ENCODE measurements around the gene SPTBN1.

SPTBN1 gene

GRCh38 chr2:54496920-54497319 lies 40.8 kb downstream of the SPTBN1 start:
- no peak overlapping the region for H3K27ac ChIP-seq
- TF ChIP-seq, protein P1, sequence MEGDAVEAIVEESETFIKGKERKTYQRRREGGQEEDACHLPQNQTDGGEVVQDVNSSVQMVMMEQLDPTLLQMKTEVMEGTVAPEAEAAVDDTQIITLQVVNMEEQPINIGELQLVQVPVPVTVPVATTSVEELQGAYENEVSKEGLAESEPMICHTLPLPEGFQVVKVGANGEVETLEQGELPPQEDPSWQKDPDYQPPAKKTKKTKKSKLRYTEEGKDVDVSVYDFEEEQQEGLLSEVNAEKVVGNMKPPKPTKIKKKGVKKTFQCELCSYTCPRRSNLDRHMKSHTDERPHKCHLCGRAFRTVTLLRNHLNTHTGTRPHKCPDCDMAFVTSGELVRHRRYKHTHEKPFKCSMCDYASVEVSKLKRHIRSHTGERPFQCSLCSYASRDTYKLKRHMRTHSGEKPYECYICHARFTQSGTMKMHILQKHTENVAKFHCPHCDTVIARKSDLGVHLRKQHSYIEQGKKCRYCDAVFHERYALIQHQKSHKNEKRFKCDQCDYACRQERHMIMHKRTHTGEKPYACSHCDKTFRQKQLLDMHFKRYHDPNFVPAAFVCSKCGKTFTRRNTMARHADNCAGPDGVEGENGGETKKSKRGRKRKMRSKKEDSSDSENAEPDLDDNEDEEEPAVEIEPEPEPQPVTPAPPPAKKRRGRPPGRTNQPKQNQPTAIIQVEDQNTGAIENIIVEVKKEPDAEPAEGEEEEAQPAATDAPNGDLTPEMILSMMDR (conservative IDR thresholded peaks at IDR 0.05) = no peak
- TF ChIP-seq ZFX (IDR thresholded peaks at IDR 0.05) = no peak

DNA sequence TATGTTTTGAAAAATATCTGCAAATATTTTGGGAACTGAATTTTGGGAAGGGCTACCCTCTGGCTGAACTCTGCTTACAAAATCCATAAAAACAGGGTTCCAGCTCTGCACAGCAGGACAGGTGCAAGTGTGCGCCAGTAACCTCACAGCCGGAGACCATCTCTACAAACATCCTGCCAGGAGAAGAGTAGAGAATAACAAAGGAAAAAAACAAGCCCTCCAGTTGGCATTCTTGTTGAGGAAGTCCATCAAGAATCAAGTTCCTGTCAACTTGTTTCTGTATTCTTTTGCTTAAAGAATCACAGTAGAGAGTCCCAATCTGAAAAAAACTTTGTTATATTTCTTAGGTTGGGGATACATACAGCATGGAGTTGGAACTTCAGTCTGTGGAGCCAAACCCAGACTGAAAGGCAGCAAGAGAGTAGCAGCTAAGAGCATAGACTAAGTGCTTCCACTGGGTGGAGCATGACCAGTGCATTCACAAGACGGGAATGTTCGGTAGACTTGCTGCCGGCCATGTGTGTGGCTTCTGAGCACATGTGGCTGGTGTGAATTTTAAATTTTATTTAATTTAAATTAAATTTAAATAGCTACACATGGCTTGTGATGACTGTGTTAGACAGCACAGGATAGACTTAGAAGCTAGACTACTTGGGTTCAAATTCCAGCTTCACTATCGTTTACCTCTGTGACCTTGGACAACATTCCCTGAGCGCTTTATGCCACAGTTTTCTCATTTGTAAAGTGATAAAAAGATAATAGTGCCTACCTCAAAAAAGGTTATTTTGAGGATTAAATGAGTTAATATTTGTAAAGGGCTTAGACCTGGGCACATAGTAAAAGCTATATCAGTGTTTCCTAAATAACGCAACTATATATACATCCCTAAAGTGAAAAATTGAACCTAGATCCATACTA lies 41.9 kb downstream of the SPTBN1 start:
- no peak overlapping the region for H3K27ac ChIP-seq
- no peak for TF ChIP-seq ZFX (IDR thresholded peaks at IDR 0.05)
- TF ChIP-seq, protein P1 (conservative IDR thresholded peaks at IDR 0.05) = no peak; the same call in 1 of the 2 replicates

- TF ChIP-seq, protein P1 (conservative IDR thresholded peaks at IDR 0.05) = no peak
- TF ChIP-seq ZFX (IDR thresholded peaks at IDR 0.05) = no peak
- H3K27ac ChIP-seq = no peak overlapping the region
Observed at GRCh38 chr2:54499661-54500060, 43.5 kb downstream of the SPTBN1 start.

DNA sequence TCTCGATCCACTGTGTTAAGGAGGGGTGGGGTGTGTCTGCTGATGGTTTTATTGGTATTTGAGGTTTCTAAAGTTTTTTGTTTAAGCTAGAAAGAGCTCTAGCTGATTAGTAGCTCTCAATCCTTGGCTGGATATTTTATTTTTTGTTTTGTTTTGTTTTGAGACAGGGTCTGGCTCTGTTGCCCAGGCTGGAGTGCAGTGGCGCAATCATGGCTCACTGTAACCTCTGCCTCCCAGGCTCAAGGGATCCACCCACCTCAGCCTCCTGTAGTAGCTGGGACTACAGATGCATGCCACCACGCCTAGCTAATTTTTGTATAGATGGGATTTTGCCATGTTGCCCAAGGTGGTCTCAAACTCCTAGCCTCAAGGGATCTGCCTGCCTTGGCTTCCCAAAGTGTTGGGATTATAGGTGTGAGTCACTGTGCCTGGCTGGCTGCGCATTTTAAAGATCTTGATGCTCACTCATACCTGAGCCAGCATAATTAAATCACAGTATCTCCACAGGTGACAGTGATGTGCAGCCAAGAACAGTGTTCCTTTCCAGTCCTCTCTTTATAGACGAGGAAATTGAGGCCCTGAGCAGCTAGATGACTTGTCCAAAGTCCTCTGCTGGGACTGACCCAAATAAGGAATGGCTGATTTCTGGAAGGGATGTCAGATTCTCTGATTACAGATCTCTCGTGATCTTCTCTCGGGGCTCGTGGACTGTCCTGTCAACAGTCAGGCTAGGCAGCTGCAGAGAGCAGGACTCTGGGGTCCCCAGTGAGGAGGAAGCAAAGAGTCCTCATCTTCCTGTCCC lies 44.5 kb downstream of the SPTBN1 start:
- TF ChIP-seq ZFX (IDR thresholded peaks at IDR 0.05) = no peak
- TF ChIP-seq, protein P1 (conservative IDR thresholded peaks at IDR 0.05) = no peak
- no peak overlapping the region for H3K27ac ChIP-seq

- H3K27ac ChIP-seq = no peak overlapping the region
- no peak for TF ChIP-seq ZFX (IDR thresholded peaks at IDR 0.05)
- TF ChIP-seq, protein P1 (conservative IDR thresholded peaks at IDR 0.05) = no peak
Observed at GRCh38 chr2:54502731-54503130, 46.6 kb downstream of the SPTBN1 start.

DNA sequence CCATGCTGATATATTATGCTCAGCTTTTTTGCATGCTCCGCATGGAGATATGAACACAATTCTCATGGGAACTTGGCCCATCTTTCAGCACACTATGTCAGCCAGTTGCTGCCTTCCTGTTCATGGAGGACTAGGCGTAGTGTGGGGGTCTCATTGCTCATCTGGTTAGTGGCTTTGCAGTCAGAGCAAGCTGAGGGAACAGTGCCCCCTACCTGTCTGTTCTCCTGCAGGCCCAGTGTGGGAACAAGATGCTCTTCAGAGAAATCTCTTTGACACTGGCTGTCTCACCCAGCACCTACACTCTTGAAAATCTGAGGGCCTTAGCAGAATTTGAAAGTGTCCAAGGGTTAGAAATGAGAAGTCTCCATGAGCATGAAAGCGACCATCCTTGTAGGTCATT lies 47.1 kb downstream of the SPTBN1 start:
- TF ChIP-seq, protein P1 (conservative IDR thresholded peaks at IDR 0.05) = peak; percentile 49
- TF ChIP-seq ZFX (IDR thresholded peaks at IDR 0.05) = no peak
- no peak overlapping the region for H3K27ac ChIP-seq

GRCh38 chr2:54503828-54504227 lies 47.7 kb downstream of the SPTBN1 start:
- no peak for TF ChIP-seq ZFX (IDR thresholded peaks at IDR 0.05)
- TF ChIP-seq, protein P1 (conservative IDR thresholded peaks at IDR 0.05) = no peak
- H3K27ac ChIP-seq = no peak overlapping the region

Measured in C4-2B (cell line).